K562 (cell line): ENCODE data around the gene IFT27. TPM values are rescaled to one million over a fixed set of nuclear protein-coding genes. Genes with fewer than 3 reads are reported as not detected.

Experiments
- ATAC-seq: fragments of 200-7000 bp; cut with Tn5 transposase; 3 replicates; pipeline ENCODE4 v1.9.1; 2020; ENCODE audit warnings: moderate library complexity
- BruUV-seq: library from RNA; stranded (reverse); fragments of 400-500 nt; replicated peaks from 2 replicates; lab custom pipeline; 2021; lab: Mats Ljungman, UMichigan
- CTCF ChIA-PET: fragments of 300-600 bp; formaldehyde crosslinking; extraction: SDS; loops from one replicate; lab custom pipeline; 2021; ENCODE audit warnings: low intra/inter-chr PET ratio; lab: Yijun Ruan, JAX
- POLR2A ChIA-PET: fragments of 300-600, 350-650 bp; sonication (Branson Sonifier 250); formaldehyde crosslinking; extraction: SDS; loops from one replicate; lab custom pipeline; 2021; ENCODE audit warnings: antibody characterized with exemption, inconsistent platforms; lab: Yijun Ruan, JAX
- DNase-seq, 4 experiments: peaks; one replicate each; pipeline versions ENCODE4 v3.0.0 to v3.0.0-alpha.2; 2011 to 2018; ENCODE audit warnings: low spot score in 3 of 4, mixed read lengths in 3 of 4; ENCODE audit errors: extremely low read depth in 1 of 4
- FAIRE-seq: peaks from 2 replicates; lab custom pipeline; 2011; peaks lifted over from hg19 to GRCh38; lab: Jason Lieb, UNC
- H2AFZ ChIP-seq: 2 replicates; pipeline ENCODE4 v1.6.0; 2011; ENCODE audit warnings: low read depth, low read length, control low read depth, inconsistent platforms
- H3K27ac ChIP-seq: fragments of 200-600 bp; 3 replicates; pipeline ENCODE4 v1.8.0; 2011; ENCODE audit warnings: low read depth, mild to moderate bottlenecking, control low read depth, inconsistent platforms, low read length, moderate library complexity, mixed read lengths; ENCODE audit errors: extremely low read depth
- H3K27me3 ChIP-seq, 2 experiments: fragments of 300-600 bp in 1 of 2; 2 replicates in 1 of 2; 3 replicates in 1 of 2; pipeline versions ENCODE4 v1.6.0 to v1.8.0; 2011; ENCODE audit warnings: inconsistent platforms in 2 of 2, low read length in 2 of 2, mild to moderate bottlenecking in 1 of 2, mixed read lengths in 1 of 2, moderate library complexity in 1 of 2; ENCODE audit not compliant: control insufficient read depth in 2 of 2, insufficient read depth in 2 of 2
- H3K36me3 ChIP-seq: fragments of 300-600 bp; 3 replicates; pipeline ENCODE4 v1.8.0; 2011; ENCODE audit warnings: mild to moderate bottlenecking, low read length, inconsistent platforms; ENCODE audit not compliant: control insufficient read depth, insufficient read depth
- H3K4me1 ChIP-seq, 2 experiments: fragments of 200-600 bp in 1 of 2; replicated peaks in 1 of 2; 2 replicates in 1 of 2; 3 replicates in 1 of 2; pipeline versions ENCODE4 v1.5.1 to v1.8.0; 2011; ENCODE audit warnings: inconsistent platforms in 2 of 2, low read length in 2 of 2, mild to moderate bottlenecking in 1 of 2, mixed read lengths in 1 of 2, moderate library complexity in 1 of 2; ENCODE audit not compliant: control insufficient read depth in 2 of 2, insufficient read depth in 2 of 2
- H3K4me2 ChIP-seq: 2 replicates; pipeline ENCODE4 v1.6.1; 2011; ENCODE audit warnings: low read length, control low read depth, inconsistent platforms, mixed read lengths; ENCODE audit not compliant: insufficient read depth
- H3K4me3 ChIP-seq: fragments of 200-600 bp; sonication (generic), shearing (Covaris generic); 2 replicates; pipeline ENCODE4 v1.5.1; 2016; ENCODE audit warnings: control low read depth, inconsistent platforms
- H3K79me2 ChIP-seq: fragments of 200-600 bp; 3 replicates; pipeline ENCODE4 v1.8.0; 2011; ENCODE audit warnings: low read length, inconsistent platforms; ENCODE audit not compliant: control insufficient read depth, insufficient read depth
- H3K9ac ChIP-seq, 2 experiments: 2 replicates each; pipeline versions ENCODE4 v1.6.0 to v1.6.1; 2011; ENCODE audit warnings: low read depth in 2 of 2, low read length in 2 of 2, control low read depth in 1 of 2, inconsistent platforms in 1 of 2, mild to moderate bottlenecking in 1 of 2, mixed read lengths in 1 of 2; ENCODE audit not compliant: insufficient read depth in 1 of 2
- H3K9me1 ChIP-seq: one replicate; pipeline ENCODE4 v1.6.0; 2011; ENCODE audit warnings: inconsistent platforms, mild to moderate bottlenecking, low read length, moderate library complexity; ENCODE audit not compliant: control insufficient read depth, insufficient read depth
- H3K9me3 ChIP-seq: replicated peaks from 2 replicates; pipeline ENCODE4 v1.5.1; 2011; ENCODE audit warnings: low read depth, low read length, inconsistent platforms; ENCODE audit not compliant: control insufficient read depth, insufficient read depth
- H4K20me1 ChIP-seq: replicated peaks from 2 replicates; pipeline ENCODE4 v1.6.1; 2011; ENCODE audit warnings: low read length, inconsistent platforms, mixed read lengths; ENCODE audit not compliant: control insufficient read depth, insufficient read depth
- POLR2AphosphoS2 ChIP-seq: IDR thresholded peaks from 2 replicates; pipeline ENCODE4 v1.6.1; 2012; ENCODE audit warnings: low read length, improper control_type of control experiment
- STAT5A ChIP-seq: IDR thresholded peaks from 2 replicates; pipeline ENCODE4 v1.6.1; 2012; ENCODE audit warnings: low read length, inconsistent platforms, borderline replicate concordance
- TCFL5 ChIP-seq: fragments of 250-450 bp; sonication (Bioruptor Pico); conservative IDR thresholded peaks from 2 replicates; pipeline ENCODE4 v1.6.1; 2021; ENCODE audit warnings: mild to moderate bottlenecking, moderate library complexity, matching md5 sums
- ZNF197 ChIP-seq: fragments of 200-800 bp; sonication (Bioruptor generic); IDR thresholded peaks from 2 replicates; pipeline ENCODE4 v1.6.1; 2016; ENCODE audit warnings: low read depth, missing genetic modification characterization, missing compliant biosample characterization
- ZNF695 ChIP-seq: fragments of 450-650 bp; formaldehyde crosslinking; IDR thresholded peaks from 2 replicates; pipeline ENCODE4 v1.4.0; 2020; ENCODE audit warnings: mild to moderate bottlenecking, moderate library complexity
- WGBS: fragments of 100-300 bp; shearing (Covaris generic); methylation state at CpG from one replicate; pipeline ENCODE4 v1.1.6; 2016; ENCODE audit warnings: low coverage, mixed read lengths; ENCODE audit not compliant: insufficient coverage; ENCODE audit errors: missing lambda C conversion rate; 5-methylcytosine and 5-hydroxymethylcytosine counted together
- in situ Hi-C: fragments of 300-500 bp; cut with MboI; formaldehyde crosslinking; loops from 4 replicates; pipeline ENCODE4 v1.15.0; 2018; ENCODE audit warnings: inconsistent platforms, mixed read lengths
- intact Hi-C: fragments of 100-400 bp; cut with micrococcal nuclease; formaldehyde crosslinking; loops from 2 replicates; pipeline ENCODE4 v1.14.2; 2022
- polyA plus RNA-seq, 8 experiments: library from polyadenylated mRNA; depleted of rRNA in 4 of 8; stranded (reverse) in 5 of 8; unstranded in 3 of 8; fragments of >200 nt; fragmentation: Nextera tagmentation in 2 of 8; fragmentation: Illumina TruSeq in 1 of 8; extraction: Ambion mirVana in 2 of 8; extraction: Trizol in 1 of 8; gene quantifications; 2 replicates each; pipeline versions ENCODE4 v1.2.1 to v1.2.3, GENCODE V29; 2011 to 2014; ENCODE audit warnings: inconsistent platforms in 1 of 8, missing spikeins in 1 of 8
- total RNA-seq, 7 experiments: library from RNA; depleted of rRNA in 6 of 7; stranded (reverse); fragments of >200 nt in 6 of 7; fragmentation: Illumina TruSeq in 2 of 7; extraction: Trizol in 2 of 7; gene quantifications; 2 replicates each; pipeline versions ENCODE4 v1.2.1 to v1.2.3, GENCODE V29; 2011 to 2021; ENCODE audit warnings: low replicate concordance in 1 of 7
- TF ChIP-seq, protein P1 (sequence below), 3 experiments: fragments of 200-800 bp in 1 of 3; fragments of 250-450 bp in 1 of 3; fragments of 450-650 bp in 1 of 3; sonication (Bioruptor Pico) in 1 of 3; sonication (Bioruptor generic) in 1 of 3; formaldehyde crosslinking in 1 of 3; IDR thresholded peaks; 2 replicates each; pipeline versions ENCODE4 v1.6.1 to v1.8.0; 2016 to 2022; ENCODE audit warnings: mild to moderate bottlenecking in 2 of 3, missing genetic modification characterization in 2 of 3, missing compliant biosample characterization in 1 of 3, moderate library complexity in 1 of 3

The IFT27 gene
- total and polyA plus RNA-seq, 9 of the 15 experiments (the other 6 are each of a cell fraction or from before 2014, with no cell fraction given), result 0.01 to 1.4 (median 0.14) TPM; not detected in 1

DNA sequence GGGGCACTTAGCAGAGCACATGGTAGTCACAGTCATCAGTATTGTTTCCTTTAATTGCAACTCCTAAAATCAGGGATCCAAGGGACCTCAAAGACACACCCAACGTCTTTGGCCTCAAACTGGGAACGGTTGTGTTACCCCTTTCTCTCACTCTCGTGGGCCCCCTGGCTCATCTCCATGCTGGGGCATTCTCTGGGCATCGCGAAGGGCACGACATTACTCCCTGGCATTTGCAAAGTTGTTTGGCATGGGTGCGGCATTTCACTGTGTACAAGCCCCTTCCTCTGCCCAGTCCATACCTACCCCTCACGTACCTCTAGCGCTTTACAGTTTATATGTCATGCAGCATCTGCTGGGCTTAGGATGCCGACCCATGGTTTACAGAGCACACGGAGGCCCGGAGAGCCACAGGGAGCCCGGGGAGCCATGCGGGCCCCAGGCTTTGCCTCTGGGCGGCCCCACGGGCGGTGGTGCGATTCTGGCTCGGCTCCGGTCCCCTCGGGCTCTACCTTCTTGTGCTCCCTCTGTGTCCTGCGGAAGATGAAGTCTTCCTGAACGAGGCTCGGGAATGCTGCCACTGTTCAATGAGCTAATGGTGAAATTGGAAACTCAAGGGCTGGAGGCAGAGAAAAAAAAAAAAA lies 50.4 kb downstream of the IFT27 start:
- in situ Hi-C loops, result no loop called here

More for the DNA sequence above, 50.4 kb downstream of the IFT27 start:
- no peak for DNase-seq
- ATAC-seq, result no peak
- H3K36me3 ChIP-seq, result no peaks in the 10 kb centered on the region
- H3K4me3 ChIP-seq, result no peak overlapping the region
- CTCF ChIA-PET, result no interaction called here
- POLR2A ChIA-PET, result interaction anchor here (0.7 kb wide), 1 partner anchor 758 kb away, joined by 3 read pairs; no protein-coding TSS in a partner anchor
- no peak for FAIRE-seq
- TF ChIP-seq, protein P1, sequence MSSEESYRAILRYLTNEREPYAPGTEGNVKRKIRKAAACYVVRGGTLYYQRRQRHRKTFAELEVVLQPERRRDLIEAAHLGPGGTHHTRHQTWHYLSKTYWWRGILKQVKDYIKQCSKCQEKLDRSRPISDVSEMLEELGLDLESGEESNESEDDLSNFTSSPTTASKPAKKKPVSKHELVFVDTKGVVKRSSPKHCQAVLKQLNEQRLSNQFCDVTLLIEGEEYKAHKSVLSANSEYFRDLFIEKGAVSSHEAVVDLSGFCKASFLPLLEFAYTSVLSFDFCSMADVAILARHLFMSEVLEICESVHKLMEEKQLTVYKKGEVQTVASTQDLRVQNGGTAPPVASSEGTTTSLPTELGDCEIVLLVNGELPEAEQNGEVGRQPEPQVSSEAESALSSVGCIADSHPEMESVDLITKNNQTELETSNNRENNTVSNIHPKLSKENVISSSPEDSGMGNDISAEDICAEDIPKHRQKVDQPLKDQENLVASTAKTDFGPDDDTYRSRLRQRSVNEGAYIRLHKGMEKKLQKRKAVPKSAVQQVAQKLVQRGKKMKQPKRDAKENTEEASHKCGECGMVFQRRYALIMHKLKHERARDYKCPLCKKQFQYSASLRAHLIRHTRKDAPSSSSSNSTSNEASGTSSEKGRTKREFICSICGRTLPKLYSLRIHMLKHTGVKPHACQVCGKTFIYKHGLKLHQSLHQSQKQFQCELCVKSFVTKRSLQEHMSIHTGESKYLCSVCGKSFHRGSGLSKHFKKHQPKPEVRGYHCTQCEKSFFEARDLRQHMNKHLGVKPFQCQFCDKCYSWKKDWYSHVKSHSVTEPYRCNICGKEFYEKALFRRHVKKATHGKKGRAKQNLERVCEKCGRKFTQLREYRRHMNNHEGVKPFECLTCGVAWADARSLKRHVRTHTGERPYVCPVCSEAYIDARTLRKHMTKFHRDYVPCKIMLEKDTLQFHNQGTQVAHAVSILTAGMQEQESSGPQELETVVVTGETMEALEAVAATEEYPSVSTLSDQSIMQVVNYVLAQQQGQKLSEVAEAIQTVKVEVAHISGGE (CRISPR knock-in tag; IDR thresholded peaks at IDR 0.05), result no peak
- TF ChIP-seq STAT5A, result no peak
- no peak for TF ChIP-seq ZNF695 (CRISPR knock-in tag)
- TF ChIP-seq ZNF197 (CRISPR knock-in tag), result no peak
- TF ChIP-seq POLR2AphosphoS2, result no peak
- no peak for TF ChIP-seq TCFL5 (CRISPR knock-in tag)
- no TSS peak for BruUV-seq
- H3K27me3 ChIP-seq, result peaks cover 0 to 23% of the 10 kb centered on the region in 2 experiments; a peak in 4 of 5 replicates
- WGBS, result 0% methylated on average over 18 of the region's 24 CpGs
- no peak overlapping the region for H2AFZ ChIP-seq
- H4K20me1 ChIP-seq, result no peaks in the 10 kb centered on the region
- no peaks in the 10 kb centered on the region for H3K9me3 ChIP-seq
- no peak overlapping the region for H3K27ac ChIP-seq
- intact Hi-C loops, result no loop called here
- no peaks in the 10 kb centered on the region for H3K9me1 ChIP-seq
- H3K4me1 ChIP-seq, result no peaks in the 10 kb centered on the region
- H3K79me2 ChIP-seq, result no peaks in the 10 kb centered on the region
- no peak overlapping the region for H3K4me2 ChIP-seq
- no peak overlapping the region for H3K9ac ChIP-seq
